ENCODE measurements around the gene TBCB. TPM values are rescaled to one million over a fixed set of nuclear protein-coding genes. Genes with fewer than 3 reads are reported as not detected.

The TBCB gene
- total RNA-seq, 1 experiment from 2014 or later, result 158 TPM

DNA sequence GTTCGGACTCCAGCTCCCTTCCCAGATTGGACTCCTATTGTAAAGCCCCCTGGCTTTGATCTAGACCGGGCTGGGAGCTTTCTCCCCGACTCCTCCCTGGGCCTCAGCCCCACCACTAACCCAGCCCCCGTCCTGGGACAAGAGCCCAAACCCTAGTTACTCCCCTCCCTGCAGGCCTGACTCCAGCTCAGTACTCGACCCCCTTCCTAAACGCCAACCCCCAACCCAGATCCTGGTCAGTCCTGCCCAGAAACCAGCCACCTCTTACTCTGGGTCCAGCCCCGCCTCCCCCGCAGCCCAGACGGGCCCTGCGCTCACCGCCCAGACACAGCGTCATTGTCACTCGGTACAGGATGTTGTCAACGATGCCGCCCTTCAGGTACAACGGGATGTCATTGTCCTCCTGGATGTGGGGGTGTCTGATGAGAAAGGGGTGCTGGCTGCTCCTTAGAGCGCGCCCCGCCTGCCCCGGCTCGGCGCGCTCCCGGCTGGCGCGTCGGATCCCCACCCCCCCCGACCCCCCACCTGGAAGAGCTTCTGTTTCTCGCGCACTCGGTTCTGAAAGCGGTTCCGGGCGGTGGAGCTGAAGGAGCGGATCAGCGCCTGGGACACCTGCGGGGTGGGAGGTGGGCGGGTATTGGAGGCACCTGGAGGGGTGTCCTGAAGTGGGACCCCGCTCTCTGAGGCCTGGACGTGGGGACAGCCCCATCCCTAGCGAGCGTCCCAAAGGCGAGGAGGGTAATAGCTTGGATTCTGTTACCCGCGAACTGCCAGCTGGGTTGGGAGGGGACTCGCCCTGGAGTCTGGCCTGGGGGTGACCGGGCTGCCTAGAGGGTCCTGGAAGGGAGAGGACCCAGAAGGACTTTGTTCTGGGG, 36.1 kb downstream of the TBCB start:
- no peaks in the 10 kb centered on the region for H3K4me1 ChIP-seq (ENCODE audit: insufficient read depth, low read length, poor library complexity, severe bottlenecking)
- no TSS peak for BruUV-seq (replicated peaks)
- no peak for DNase-seq (ENCODE audit: low spot score)
- no peak overlapping the region for H3K27ac ChIP-seq (ENCODE audit: low read depth, low read length, poor library complexity, severe bottlenecking)
- no peaks in the 10 kb centered on the region for H3K27me3 ChIP-seq (replicated peaks; ENCODE audit: insufficient read depth, low read depth, low read length, poor library complexity)
- H3K4me3 ChIP-seq (ENCODE audit: low read depth, low read length, poor library complexity, severe bottlenecking), result no peak overlapping the region
- intact Hi-C loops (cut with micrococcal nuclease; ENCODE audit: unreplicated experiment), result no loop called here
- ChIA-PET POLR2A (ENCODE audit: low non-redundant PET) (no interaction called here), CTCF (no interaction called here)
- H3K9me3 ChIP-seq (ENCODE audit: low read depth, low read length, poor library complexity, severe bottlenecking), result no peaks in the 10 kb centered on the region
- TF ChIP-seq, protein P1, sequence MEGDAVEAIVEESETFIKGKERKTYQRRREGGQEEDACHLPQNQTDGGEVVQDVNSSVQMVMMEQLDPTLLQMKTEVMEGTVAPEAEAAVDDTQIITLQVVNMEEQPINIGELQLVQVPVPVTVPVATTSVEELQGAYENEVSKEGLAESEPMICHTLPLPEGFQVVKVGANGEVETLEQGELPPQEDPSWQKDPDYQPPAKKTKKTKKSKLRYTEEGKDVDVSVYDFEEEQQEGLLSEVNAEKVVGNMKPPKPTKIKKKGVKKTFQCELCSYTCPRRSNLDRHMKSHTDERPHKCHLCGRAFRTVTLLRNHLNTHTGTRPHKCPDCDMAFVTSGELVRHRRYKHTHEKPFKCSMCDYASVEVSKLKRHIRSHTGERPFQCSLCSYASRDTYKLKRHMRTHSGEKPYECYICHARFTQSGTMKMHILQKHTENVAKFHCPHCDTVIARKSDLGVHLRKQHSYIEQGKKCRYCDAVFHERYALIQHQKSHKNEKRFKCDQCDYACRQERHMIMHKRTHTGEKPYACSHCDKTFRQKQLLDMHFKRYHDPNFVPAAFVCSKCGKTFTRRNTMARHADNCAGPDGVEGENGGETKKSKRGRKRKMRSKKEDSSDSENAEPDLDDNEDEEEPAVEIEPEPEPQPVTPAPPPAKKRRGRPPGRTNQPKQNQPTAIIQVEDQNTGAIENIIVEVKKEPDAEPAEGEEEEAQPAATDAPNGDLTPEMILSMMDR (conservative IDR thresholded peaks at IDR 0.05; ENCODE audit: low read depth, low read length), result no peak
- no peak for TF ChIP-seq EZH2 (IDR thresholded peaks at IDR 0.05; ENCODE audit: borderline replicate concordance, low read depth, low read length, poor library complexity, severe bottlenecking)
- peaks cover 32% of the 10 kb centered on the region for H3K36me3 ChIP-seq (ENCODE audit: insufficient read depth, low read length, poor library complexity, severe bottlenecking)

GRCh38 chr19:36152019-36152351, 36.7 kb downstream of the TBCB start:
- H3K27ac ChIP-seq (ENCODE audit: low read depth, low read length, poor library complexity, severe bottlenecking), result no peak overlapping the region
- no peaks in the 10 kb centered on the region for H3K4me1 ChIP-seq (ENCODE audit: insufficient read depth, low read length, poor library complexity, severe bottlenecking)
- intact Hi-C loops (cut with micrococcal nuclease; ENCODE audit: unreplicated experiment), result no loop called here
- H3K27me3 ChIP-seq (replicated peaks; ENCODE audit: insufficient read depth, low read depth, low read length, poor library complexity), result no peaks in the 10 kb centered on the region
- no peak for DNase-seq (ENCODE audit: low spot score)
- no peak overlapping the region for H3K4me3 ChIP-seq (ENCODE audit: low read depth, low read length, poor library complexity, severe bottlenecking)
- peaks cover 28% of the 10 kb centered on the region for H3K36me3 ChIP-seq (ENCODE audit: insufficient read depth, low read length, poor library complexity, severe bottlenecking)
- ChIA-PET CTCF (no interaction called here), POLR2A (ENCODE audit: low non-redundant PET) (no interaction called here)
- no peak for TF ChIP-seq EZH2 (IDR thresholded peaks at IDR 0.05; ENCODE audit: borderline replicate concordance, low read depth, low read length, poor library complexity, severe bottlenecking)
- TF ChIP-seq, protein P1 (conservative IDR thresholded peaks at IDR 0.05; ENCODE audit: low read depth, low read length), result no peak
- no TSS peak for BruUV-seq (replicated peaks)
- no peaks in the 10 kb centered on the region for H3K9me3 ChIP-seq (ENCODE audit: low read depth, low read length, poor library complexity, severe bottlenecking)

DNA sequence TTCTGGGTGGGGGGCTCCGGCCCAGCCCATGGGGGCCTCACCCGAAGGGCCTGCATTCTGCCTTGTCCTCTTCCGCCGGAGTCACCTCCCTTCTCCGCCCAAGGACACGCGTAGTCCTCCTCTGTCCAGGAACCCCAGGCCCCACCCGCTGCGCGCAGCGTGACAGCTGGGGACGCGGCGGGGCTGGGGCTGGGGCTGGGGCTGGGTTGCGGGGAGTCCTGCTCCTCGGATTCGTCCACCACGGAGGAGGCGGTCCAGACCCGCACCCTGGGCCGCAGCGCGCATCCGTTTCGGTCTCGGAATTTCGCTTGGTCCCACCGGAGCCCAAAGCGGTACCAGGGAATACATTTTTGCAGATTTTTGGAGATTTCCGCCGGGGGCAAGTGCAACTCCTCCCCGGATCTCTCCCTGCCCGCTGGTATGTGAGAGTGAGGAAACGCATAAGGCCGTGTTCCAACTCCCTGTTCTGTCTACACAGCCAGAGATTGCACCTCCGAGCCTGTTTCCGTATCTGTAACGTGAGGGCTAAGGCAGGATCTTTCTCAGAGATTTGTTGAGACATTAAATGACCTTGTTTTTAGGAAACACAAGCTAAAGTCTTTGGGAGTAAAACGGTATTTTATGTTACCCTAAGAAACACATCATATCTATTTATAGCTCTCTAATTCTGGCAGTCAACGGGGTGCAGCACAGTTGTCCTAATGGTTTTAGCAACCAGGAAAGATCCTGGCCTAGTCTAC, 37.3 kb downstream of the TBCB start, which contains the start of gene COX7A1:
TSS of gene COX7A1 (minus strand) at position 96 of the 740 bp plus-strand sequence. CDS start at position 56, 40 bp downstream.
- BruUV-seq (replicated peaks), result no TSS peak
- ChIA-PET CTCF (interaction anchor here (0.6 kb wide), 1 partner anchor 41 kb away, joined by 5 read pairs; no protein-coding TSS in a partner anchor), POLR2A (ENCODE audit: low non-redundant PET) (no interaction called here)
- TF ChIP-seq EZH2 (IDR thresholded peaks at IDR 0.05; ENCODE audit: borderline replicate concordance, low read depth, low read length, poor library complexity, severe bottlenecking), result no peak
- TF ChIP-seq, protein P1 (conservative IDR thresholded peaks at IDR 0.05; ENCODE audit: low read depth, low read length), result no peak
- Histone ChIP-seq H3K36me3 (ENCODE audit: insufficient read depth, low read length, poor library complexity, severe bottlenecking) (peaks cover 25% of the 10 kb centered on the region), H3K27ac (ENCODE audit: low read depth, low read length, poor library complexity, severe bottlenecking) (no peak within 1 kb of the TSS), H3K4me1 (ENCODE audit: insufficient read depth, low read length, poor library complexity, severe bottlenecking) (no peaks in the 10 kb centered on the region), H3K4me3 (ENCODE audit: low read depth, low read length, poor library complexity, severe bottlenecking) (no peak within 1 kb of the TSS), H3K27me3 (replicated peaks; ENCODE audit: insufficient read depth, low read depth, low read length, poor library complexity) (no peaks in the 10 kb centered on the region), H3K9me3 (ENCODE audit: low read depth, low read length, poor library complexity, severe bottlenecking) (no peaks in the 10 kb centered on the region)
- no peak for DNase-seq (ENCODE audit: low spot score)
- intact Hi-C loops (cut with micrococcal nuclease; ENCODE audit: unreplicated experiment), result no loop called here
